ENCODE results near the gene TMEM270. TPM values are rescaled to one million over a fixed set of nuclear protein-coding genes. Genes with fewer than 3 reads are reported as not detected.
"Not testable (repeated sequence)": the region's sequence is repeated elsewhere in the genome, so short reads cannot be mapped to it uniquely, and the experiment has no call there.

TMEM270 gene
- polyA plus RNA-seq, 3 donors: not detected

DNA sequence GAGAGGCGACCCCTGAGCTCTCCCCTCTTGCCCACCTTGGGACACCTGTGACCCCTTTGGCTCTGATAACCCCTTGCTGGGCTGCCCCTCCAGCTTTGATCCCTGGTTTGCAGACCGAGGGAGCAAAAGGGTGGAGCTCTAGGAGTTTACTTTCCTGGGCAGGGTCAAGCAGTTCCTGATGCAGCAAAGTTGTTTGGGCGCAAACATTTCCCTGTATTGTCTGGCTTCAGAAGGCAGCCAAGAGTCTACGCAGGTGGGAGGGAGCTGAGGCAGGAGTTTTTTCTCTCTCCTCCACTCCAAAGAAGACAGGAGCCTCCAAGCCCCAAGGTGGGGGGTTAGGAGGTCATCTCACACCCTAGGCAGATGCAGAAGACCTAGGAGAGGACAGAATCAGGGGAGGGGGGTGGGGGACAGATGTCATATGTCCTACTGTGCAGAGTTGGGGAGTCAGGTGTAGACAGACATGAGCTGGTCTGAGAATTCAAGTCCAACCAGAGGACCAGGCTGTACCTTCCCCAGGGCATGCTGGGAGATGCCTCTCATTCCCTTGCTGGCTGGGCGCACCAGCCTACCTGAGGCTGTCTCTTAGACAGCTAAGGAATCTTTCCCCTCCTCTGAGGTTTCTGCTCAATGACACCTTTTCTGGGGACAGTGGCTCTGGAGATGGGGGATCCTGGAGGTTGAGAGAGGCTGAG, 20.5 kb downstream of the TMEM270 start:
- H3K9ac ChIP-seq (ENCODE audit: insufficient read depth, low read length, poor library complexity, severe bottlenecking): no peak overlapping the region
- Mint-ChIP-seq H3K27me3 (ENCODE audit: low read depth in 3 of 3) (peaks cover 17 to 37% (median 29%) of the 10 kb centered on the region in 3 donors), H3K27ac (peak overlapping the region in 1 of 7 donors; percentile 2), H3K9me3 (peaks cover 0 to 5% (median 0%) of the 10 kb centered on the region in 7 donors), H3K36me3 (peaks cover 0 to 2% of the 10 kb centered on the region in 2 donors), H3K4me3 (no peak overlapping the region), H3K4me1 (peaks cover 6% of the 10 kb centered on the region)
- H4K20me1 ChIP-seq (ENCODE audit: insufficient read depth, low read length): no peaks in the 10 kb centered on the region
- no peaks in the 10 kb centered on the region for H3K79me2 ChIP-seq (ENCODE audit: insufficient read depth, low read length)
- no peaks in the 10 kb centered on the region for H3K4me1 ChIP-seq (ENCODE audit: control insufficient read depth in 1 of 2, insufficient read depth in 2 of 2, low read length in 2 of 2)
- H3K4me2 ChIP-seq (replicated peaks; ENCODE audit: extremely low read depth, low read length, poor library complexity, severe bottlenecking): no peak overlapping the region
- H2AFZ ChIP-seq (ENCODE audit: insufficient read depth, low read depth, low read length, poor library complexity, severe bottlenecking): no peak overlapping the region
- TF ChIP-seq, protein P1, sequence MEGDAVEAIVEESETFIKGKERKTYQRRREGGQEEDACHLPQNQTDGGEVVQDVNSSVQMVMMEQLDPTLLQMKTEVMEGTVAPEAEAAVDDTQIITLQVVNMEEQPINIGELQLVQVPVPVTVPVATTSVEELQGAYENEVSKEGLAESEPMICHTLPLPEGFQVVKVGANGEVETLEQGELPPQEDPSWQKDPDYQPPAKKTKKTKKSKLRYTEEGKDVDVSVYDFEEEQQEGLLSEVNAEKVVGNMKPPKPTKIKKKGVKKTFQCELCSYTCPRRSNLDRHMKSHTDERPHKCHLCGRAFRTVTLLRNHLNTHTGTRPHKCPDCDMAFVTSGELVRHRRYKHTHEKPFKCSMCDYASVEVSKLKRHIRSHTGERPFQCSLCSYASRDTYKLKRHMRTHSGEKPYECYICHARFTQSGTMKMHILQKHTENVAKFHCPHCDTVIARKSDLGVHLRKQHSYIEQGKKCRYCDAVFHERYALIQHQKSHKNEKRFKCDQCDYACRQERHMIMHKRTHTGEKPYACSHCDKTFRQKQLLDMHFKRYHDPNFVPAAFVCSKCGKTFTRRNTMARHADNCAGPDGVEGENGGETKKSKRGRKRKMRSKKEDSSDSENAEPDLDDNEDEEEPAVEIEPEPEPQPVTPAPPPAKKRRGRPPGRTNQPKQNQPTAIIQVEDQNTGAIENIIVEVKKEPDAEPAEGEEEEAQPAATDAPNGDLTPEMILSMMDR (IDR thresholded peaks at IDR 0.05): no peak
- no CpG with 5 or more reads among the region's 5 CpGs for WGBS (ENCODE audit: insufficient coverage)
- peaks cover 3 to 12% of the 10 kb centered on the region in 2 donors for H3K27me3 ChIP-seq (ENCODE audit: control insufficient read depth in 2 of 2, insufficient read depth in 2 of 2, low read length in 2 of 2)
- H3K9me3 ChIP-seq (replicated peaks in 1 of 2; ENCODE audit: control insufficient read depth in 1 of 2, insufficient read depth in 1 of 2, low read length in 2 of 2): no peaks in the 10 kb centered on the region
- H3K4me3 ChIP-seq (replicated peaks in 1 of 3; ENCODE audit: low read depth in 2 of 3, low read length in 3 of 3): no peak overlapping the region
- no peak for DNase-seq
- no peaks in the 10 kb centered on the region for H3K36me3 ChIP-seq (replicated peaks in 1 of 2; ENCODE audit: control insufficient read depth in 1 of 2, insufficient read depth in 2 of 2, low read length in 2 of 2)
- no peak overlapping the region for H3K27ac ChIP-seq (ENCODE audit: low read depth in 1 of 2, low read length in 2 of 2)
- intact Hi-C loops (cut with micrococcal nuclease): no loop called here

DNA sequence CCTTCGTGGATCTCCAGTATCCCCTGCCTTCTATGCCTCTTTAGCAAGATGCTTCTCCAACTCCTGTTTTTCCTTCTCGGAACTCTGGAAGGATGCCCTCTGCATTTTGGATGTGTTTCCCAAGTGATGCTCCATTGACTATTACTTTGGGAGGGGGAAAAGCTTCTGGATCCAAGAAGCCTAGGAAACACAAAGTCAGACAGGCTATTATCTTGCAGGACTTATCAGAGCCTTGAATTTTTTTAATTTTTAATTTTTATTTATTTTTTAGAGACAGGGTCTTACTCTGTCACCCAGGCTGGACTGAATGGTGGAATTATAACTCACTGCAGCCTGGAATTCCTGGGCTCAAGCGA, 21.1 kb downstream of the TMEM270 start:
- H3K36me3 ChIP-seq (replicated peaks in 1 of 2; ENCODE audit: control insufficient read depth in 1 of 2, insufficient read depth in 2 of 2, low read length in 2 of 2): no peaks in the 10 kb centered on the region
- TF ChIP-seq, protein P1 (IDR thresholded peaks at IDR 0.05): no peak
- no peak overlapping the region for H3K27ac ChIP-seq (ENCODE audit: low read depth in 1 of 2, low read length in 2 of 2)
- H3K79me2 ChIP-seq (ENCODE audit: insufficient read depth, low read length): no peaks in the 10 kb centered on the region
- intact Hi-C loops (cut with micrococcal nuclease): no loop called here
- H4K20me1 ChIP-seq (ENCODE audit: insufficient read depth, low read length): no peaks in the 10 kb centered on the region
- Mint-ChIP-seq H3K4me1 (peaks cover 9% of the 10 kb centered on the region), H3K4me3 (no peak overlapping the region), H3K36me3 (peaks cover 0 to 2% of the 10 kb centered on the region in 2 donors), H3K9me3 (peaks cover 0 to 5% (median 0%) of the 10 kb centered on the region in 7 donors), H3K27me3 (ENCODE audit: low read depth in 3 of 3) (peaks cover 20 to 43% (median 31%) of the 10 kb centered on the region in 3 donors), H3K27ac (no peak overlapping the region)
- H2AFZ ChIP-seq (ENCODE audit: insufficient read depth, low read depth, low read length, poor library complexity, severe bottlenecking): no peak overlapping the region
- H3K4me2 ChIP-seq (replicated peaks; ENCODE audit: extremely low read depth, low read length, poor library complexity, severe bottlenecking): no peak overlapping the region
- DNase-seq: no peak
- H3K27me3 ChIP-seq (ENCODE audit: control insufficient read depth in 2 of 2, insufficient read depth in 2 of 2, low read length in 2 of 2): peaks cover 7 to 17% of the 10 kb centered on the region in 2 donors
- 100% methylated on average over 1 of the region's 3 CpGs for WGBS (ENCODE audit: insufficient coverage)
- no peaks in the 10 kb centered on the region for H3K4me1 ChIP-seq (ENCODE audit: control insufficient read depth in 1 of 2, insufficient read depth in 2 of 2, low read length in 2 of 2)
- H3K4me3 ChIP-seq (replicated peaks in 1 of 3; ENCODE audit: low read depth in 2 of 3, low read length in 3 of 3): no peak overlapping the region
- no peak overlapping the region for H3K9ac ChIP-seq (ENCODE audit: insufficient read depth, low read length, poor library complexity, severe bottlenecking)
- H3K9me3 ChIP-seq (replicated peaks in 1 of 2; ENCODE audit: control insufficient read depth in 1 of 2, insufficient read depth in 1 of 2, low read length in 2 of 2): no peaks in the 10 kb centered on the region

DNA sequence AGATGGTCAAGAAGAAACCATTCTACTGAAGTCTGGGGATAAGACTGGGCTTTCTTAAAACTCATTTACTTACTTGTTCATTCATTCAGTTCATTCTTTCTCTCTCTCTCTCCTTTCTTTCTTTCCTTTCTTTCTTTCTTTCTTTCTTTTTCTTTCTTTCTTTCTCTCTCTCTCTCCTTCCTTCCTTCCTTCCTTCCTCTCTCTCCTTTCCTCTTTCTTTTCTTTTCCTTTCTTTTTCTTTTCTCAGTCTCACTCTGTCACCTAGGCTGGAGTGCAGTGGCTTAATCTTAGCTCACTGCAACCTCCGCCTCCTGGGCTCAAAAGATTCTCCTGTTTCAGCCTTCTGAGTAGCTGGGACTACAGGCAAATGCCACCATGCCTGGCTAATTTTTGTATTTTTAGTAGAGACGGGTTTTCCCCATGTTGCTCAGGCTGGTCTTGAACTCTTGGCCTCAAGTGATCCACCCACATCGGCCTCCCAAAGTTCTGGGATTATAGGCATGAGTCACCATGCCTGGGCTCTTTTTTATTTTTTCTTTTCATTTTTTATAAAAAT, 24.0 kb downstream of the TMEM270 start:
- H3K4me3 ChIP-seq (replicated peaks in 1 of 3; ENCODE audit: low read depth in 2 of 3, low read length in 3 of 3); H2AFZ ChIP-seq (ENCODE audit: insufficient read depth, low read depth, low read length, poor library complexity, severe bottlenecking); H3K36me3 ChIP-seq (replicated peaks in 1 of 2; ENCODE audit: control insufficient read depth in 1 of 2, insufficient read depth in 2 of 2, low read length in 2 of 2); H3K27ac ChIP-seq (ENCODE audit: low read depth in 1 of 2, low read length in 2 of 2); DNase-seq; H3K27ac Mint-ChIP-seq; intact Hi-C loops (cut with micrococcal nuclease); H3K79me2 ChIP-seq (ENCODE audit: insufficient read depth, low read length); H4K20me1 ChIP-seq (ENCODE audit: insufficient read depth, low read length); H3K4me1 ChIP-seq (ENCODE audit: control insufficient read depth in 1 of 2, insufficient read depth in 2 of 2, low read length in 2 of 2); H3K9ac ChIP-seq (ENCODE audit: insufficient read depth, low read length, poor library complexity, severe bottlenecking); H3K36me3 Mint-ChIP-seq; H3K9me3 Mint-ChIP-seq; H3K4me2 ChIP-seq (replicated peaks; ENCODE audit: extremely low read depth, low read length, poor library complexity, severe bottlenecking); H3K9me3 ChIP-seq (replicated peaks in 1 of 2; ENCODE audit: control insufficient read depth in 1 of 2, insufficient read depth in 1 of 2, low read length in 2 of 2); H3K4me1 Mint-ChIP-seq: not testable (repeated sequence)
- Mint-ChIP-seq H3K27me3 (ENCODE audit: low read depth in 3 of 3) (peaks cover 25 to 48% (median 40%) of the 10 kb centered on the region in 3 donors), H3K4me3 (peak overlapping the region in 1 of 2 donors; percentile 39)
- WGBS (ENCODE audit: insufficient coverage): 100% methylated on average over 1 of the region's 3 CpGs
- peaks cover 7 to 23% of the 10 kb centered on the region in 2 donors for H3K27me3 ChIP-seq (ENCODE audit: control insufficient read depth in 2 of 2, insufficient read depth in 2 of 2, low read length in 2 of 2)

Measured in CD14-positive monocyte (primary cell).